WI38 (cell line): ENCODE data around the gene KIAA0232.

Source experiments
- H3K4me3 ChIP-seq: 2 replicates; pipeline ENCODE4 v1.5.1; 2011; ENCODE audit warnings: low read depth, mild to moderate bottlenecking, control low read depth, low read length
- TF ChIP-seq, protein P1 (sequence below): IDR thresholded peaks from 2 replicates; pipeline ENCODE4 v1.5.1; 2012; ENCODE audit warnings: low read depth, mild to moderate bottlenecking, control low read depth, low read length

KIAA0232 gene

DNA sequence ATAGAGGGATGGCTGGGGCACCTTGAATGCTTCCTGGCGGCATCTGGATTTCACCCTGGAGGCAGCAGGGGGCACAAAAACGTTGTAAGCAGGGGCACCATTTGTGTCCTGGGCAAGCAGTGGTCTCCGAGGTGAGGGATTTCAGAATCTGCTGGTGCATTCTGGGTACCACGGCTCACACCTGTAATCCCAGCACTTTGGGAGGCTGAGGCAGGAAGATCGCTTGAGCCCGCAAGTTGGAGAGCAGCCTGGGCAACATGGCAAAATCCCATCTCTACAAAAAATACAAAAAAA is 110.3 kb downstream of the KIAA0232 start:
- TF ChIP-seq, protein P1, sequence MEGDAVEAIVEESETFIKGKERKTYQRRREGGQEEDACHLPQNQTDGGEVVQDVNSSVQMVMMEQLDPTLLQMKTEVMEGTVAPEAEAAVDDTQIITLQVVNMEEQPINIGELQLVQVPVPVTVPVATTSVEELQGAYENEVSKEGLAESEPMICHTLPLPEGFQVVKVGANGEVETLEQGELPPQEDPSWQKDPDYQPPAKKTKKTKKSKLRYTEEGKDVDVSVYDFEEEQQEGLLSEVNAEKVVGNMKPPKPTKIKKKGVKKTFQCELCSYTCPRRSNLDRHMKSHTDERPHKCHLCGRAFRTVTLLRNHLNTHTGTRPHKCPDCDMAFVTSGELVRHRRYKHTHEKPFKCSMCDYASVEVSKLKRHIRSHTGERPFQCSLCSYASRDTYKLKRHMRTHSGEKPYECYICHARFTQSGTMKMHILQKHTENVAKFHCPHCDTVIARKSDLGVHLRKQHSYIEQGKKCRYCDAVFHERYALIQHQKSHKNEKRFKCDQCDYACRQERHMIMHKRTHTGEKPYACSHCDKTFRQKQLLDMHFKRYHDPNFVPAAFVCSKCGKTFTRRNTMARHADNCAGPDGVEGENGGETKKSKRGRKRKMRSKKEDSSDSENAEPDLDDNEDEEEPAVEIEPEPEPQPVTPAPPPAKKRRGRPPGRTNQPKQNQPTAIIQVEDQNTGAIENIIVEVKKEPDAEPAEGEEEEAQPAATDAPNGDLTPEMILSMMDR, result no peak
- H3K4me3 ChIP-seq, result no peak overlapping the region

DNA sequence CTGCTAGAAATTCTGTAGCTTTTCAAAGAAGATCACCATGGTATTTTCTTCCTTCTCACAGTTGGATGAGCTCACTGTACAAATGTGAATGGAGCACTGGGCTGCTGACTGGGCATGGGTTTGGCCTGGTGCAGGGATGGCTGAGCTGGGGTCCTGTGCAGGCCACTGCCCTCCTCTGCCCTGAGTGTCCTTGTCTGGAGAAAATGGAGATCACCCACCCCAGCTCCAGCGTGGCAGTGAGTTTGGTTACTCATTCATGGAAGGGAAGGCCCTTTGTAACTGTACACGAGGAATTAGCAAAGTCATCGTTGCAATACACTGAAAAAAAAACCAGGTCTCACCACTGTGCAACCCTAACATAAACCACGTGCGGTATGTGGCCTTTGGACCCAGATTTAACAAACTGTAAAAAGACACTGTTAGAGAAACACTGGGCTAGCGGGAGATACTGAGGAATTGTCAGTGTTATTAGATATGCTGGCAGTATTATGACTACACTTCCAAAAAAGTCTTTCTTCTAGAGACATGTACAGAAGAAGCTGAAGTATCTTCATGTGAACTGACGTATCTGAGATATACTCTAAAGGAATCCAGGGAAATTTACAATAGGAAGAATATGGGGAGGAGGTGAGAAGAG is 111.0 kb downstream of the KIAA0232 start:
- TF ChIP-seq, protein P1, result no peak
- H3K4me3 ChIP-seq, result no peak overlapping the region

DNA sequence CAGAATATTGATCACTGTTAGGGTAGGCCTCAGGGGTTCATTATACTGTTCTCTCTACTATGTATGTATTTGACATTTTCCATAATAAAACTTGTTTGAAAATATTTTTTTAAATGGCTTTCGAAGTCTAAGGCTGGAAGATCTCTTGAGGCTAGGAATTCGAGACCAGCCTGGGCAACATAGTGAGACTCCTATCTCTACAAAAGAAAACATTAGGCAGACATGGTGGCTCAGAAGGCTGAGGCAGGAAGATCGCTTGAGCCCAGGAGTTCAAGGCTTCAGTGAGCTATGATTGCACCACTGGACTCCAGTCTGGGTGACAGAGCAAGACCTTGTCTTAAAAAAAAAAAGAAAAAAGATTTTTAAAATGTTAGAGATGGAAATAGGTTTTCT is 111.6 kb downstream of the KIAA0232 start:
- H3K4me3 ChIP-seq, result no peak overlapping the region

DNA sequence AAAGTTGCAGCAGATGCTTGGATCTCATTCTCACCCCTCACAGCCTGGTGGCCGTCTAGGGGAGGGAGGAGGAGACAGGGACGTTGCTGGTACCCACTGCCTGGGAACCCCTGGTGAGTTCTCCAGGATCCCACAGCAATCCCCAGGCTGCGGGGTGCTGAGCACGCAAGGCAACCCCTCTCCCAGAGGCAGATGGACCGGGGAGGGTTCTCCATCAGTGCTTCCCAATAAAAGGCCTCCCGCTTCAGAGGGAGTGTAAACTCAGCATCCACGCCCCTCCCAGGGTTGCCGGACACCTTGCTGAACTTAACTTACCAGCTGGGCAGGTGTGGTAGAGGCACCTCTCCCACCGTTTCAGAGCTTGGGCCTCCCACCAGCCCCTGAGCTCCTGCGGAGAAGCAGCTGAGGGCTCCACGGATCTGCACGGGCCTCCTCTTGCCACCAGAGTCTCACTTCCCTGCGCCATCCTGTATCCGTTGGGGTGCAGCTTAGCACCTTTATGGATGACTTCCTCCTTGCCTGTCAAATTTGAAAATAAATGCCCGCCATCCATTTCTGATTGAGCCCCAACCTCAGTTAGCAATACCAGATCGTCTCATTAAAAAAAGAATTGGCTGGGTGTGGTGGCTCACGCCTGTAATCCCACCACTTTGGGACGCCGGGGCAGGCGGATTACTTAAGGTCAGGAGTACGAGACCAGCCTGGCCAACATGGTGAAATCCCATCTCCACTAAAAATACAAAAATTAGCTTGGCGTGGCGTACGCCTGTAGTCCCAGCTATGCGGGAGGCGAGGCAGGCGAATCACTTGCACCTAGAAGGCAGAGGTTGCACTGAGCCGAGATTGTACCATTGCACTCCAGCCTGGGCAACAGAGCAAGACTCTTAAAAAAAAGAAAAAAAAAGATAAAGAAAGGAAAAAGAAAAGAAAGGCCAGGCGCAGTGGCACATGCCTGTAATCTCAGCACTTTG is 112.3 kb downstream of the KIAA0232 start:
- TF ChIP-seq, protein P1, result no peak
- no peak overlapping the region for H3K4me3 ChIP-seq

More for the DNA sequence above, 111.6 kb downstream of the KIAA0232 start:
- TF ChIP-seq, protein P1, result no peak

DNA sequence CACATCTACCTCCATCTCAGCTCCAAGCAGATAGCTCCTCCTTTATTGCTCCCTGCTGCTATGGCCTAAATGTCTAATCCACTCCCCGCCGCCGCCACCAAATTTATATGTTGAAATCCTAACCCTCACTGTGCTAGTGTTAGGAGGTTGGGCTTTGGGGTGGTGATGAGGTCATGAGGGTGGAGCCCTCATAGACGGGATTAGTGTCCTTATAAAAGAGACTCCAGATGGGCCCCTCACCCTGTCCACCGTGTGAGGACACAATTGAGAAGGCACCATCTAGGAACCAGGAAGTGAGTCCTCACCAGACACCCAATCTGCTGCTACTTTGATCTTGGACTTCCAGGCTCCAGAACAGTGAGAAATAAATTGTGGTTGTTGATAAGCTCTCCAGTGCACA is 113.5 kb downstream of the KIAA0232 start:
- no peak overlapping the region for H3K4me3 ChIP-seq
- TF ChIP-seq, protein P1, result no peak

DNA sequence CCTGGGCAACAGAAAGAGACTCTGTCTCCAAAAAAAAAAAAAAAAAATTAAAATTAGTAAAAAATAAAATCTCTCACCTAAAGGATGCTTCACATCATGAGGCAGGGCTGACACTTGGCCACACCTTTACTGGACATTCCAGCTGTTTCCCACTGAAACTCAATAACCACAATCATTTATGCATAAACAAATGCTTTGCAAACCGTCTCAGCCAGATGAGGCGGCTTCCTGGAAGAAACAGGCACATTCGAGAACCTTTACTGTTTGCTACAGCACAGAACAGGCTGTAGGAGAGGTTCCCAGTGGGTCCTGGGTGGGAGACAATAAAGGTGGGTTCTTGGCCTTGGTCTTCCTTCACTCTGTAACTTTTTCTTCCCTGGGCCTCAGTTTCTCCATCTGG is 116.2 kb downstream of the KIAA0232 start:
- TF ChIP-seq, protein P1, result no peak
- no peak overlapping the region for H3K4me3 ChIP-seq

DNA sequence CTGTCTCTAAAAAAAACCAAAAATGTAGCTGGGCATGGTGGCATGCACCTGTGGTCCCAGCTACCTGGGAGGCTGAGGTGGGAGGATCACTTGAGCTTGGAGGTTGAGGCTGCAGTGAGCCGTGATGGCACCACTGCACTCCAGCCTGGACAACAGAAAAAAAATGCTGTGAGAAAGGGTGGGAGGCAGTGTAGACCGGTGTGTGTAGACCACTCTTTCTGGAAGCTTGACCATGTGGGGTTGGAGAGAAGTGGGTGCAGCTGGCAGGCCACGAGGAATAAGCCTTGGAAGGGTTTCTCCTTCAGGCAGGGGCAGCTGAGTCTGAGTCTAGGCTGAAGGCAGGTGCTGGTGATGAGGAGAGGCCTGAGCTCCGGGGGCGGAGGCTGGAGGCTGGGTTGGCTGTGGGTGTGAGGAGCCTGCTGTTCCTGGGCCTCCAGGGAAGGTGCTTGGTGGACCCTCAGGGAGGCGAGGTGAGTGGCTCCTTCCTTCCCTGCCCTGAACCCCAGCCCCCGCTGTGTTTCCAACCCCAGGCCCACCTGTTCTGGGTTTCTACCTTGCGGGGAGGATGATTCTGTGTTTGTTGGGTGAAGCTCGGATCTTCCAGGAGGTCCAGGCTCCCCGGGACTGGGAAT is 117.8 kb downstream of the KIAA0232 start:
- no peak overlapping the region for H3K4me3 ChIP-seq
- TF ChIP-seq, protein P1, result no peak
